GM23338 (cell line): ENCODE results near the gene AFF3. TPM values are rescaled to one million over a fixed set of nuclear protein-coding genes. Genes with fewer than 3 reads are reported as not detected.

Source experiments
- ATAC-seq: fragments of 200-7000 bp; cut with Tn5 transposase; 3 replicates; pipeline ENCODE4 v1.9.1; 2020
- DNase-seq: peaks from one replicate; pipeline ENCODE4 v3.0.0-alpha.2; 2015; ENCODE audit warnings: low spot score
- H2AFZ ChIP-seq: fragments of 200-600 bp; sonication (generic); 2 replicates; pipeline ENCODE4 v1.8.0; 2016; ENCODE audit warnings: antibody characterized with exemption, mild to moderate bottlenecking, moderate library complexity
- H3F3A ChIP-seq: fragments of 200-600 bp; sonication (generic); replicated peaks from 2 replicates; pipeline ENCODE4 v1.8.0; 2017; ENCODE audit warnings: antibody characterized with exemption, mixed run types, low read depth
- H3K27ac ChIP-seq: fragments of 200-600 bp; sonication (generic); 2 replicates; pipeline ENCODE4 v1.6.1; 2016; ENCODE audit warnings: low read depth
- H3K27me3 ChIP-seq: fragments of 200-600 bp; sonication (generic); 2 replicates; pipeline ENCODE4 v1.8.0; 2016; ENCODE audit warnings: mild to moderate bottlenecking, mixed run types, moderate library complexity; ENCODE audit not compliant: insufficient read depth
- H3K36me3 ChIP-seq: fragments of 200-600 bp; sonication (generic); 2 replicates; pipeline ENCODE4 v1.8.0; 2016; ENCODE audit warnings: mild to moderate bottlenecking; ENCODE audit not compliant: insufficient read depth
- H3K4me1 ChIP-seq: fragments of 200-600 bp; sonication (generic); 2 replicates; pipeline ENCODE4 v1.8.0; 2016; ENCODE audit warnings: mild to moderate bottlenecking, moderate library complexity; ENCODE audit not compliant: insufficient read depth
- H3K4me2 ChIP-seq: fragments of 200-600 bp; sonication (generic); 2 replicates; pipeline ENCODE4 v1.7.1; 2017; ENCODE audit warnings: mixed run types
- H3K4me3 ChIP-seq: fragments of 200-600 bp; sonication (generic); 2 replicates; pipeline ENCODE4 v1.6.1; 2016; ENCODE audit warnings: mixed run types
- H3K79me2 ChIP-seq: fragments of 200-600 bp; sonication (generic); replicated peaks from 2 replicates; pipeline ENCODE4 v1.8.0; 2017; ENCODE audit warnings: mild to moderate bottlenecking; ENCODE audit not compliant: insufficient read depth
- H3K9me2 ChIP-seq: fragments of 200-600 bp; sonication (generic); 2 replicates; pipeline ENCODE4 v1.8.0; 2017; ENCODE audit not compliant: insufficient read depth
- H4K20me1 ChIP-seq: fragments of 200-600 bp; sonication (generic); replicated peaks from 2 replicates; pipeline ENCODE4 v1.8.0; 2017; ENCODE audit warnings: mild to moderate bottlenecking; ENCODE audit not compliant: insufficient read depth
- H3K27ac Mint-ChIP-seq: 2 replicates; pipeline ENCODE4 v1.8.0; 2020; ENCODE audit warnings: inconsistent platforms, mild to moderate bottlenecking, moderate library complexity, mixed read lengths
- H3K27me3 Mint-ChIP-seq: 3 replicates; pipeline ENCODE4 v1.8.0; 2022; ENCODE audit warnings: low read depth, mild to moderate bottlenecking, moderate library complexity, mixed read lengths, inconsistent platforms; ENCODE audit not compliant: insufficient read depth, poor library complexity
- H3K36me3 Mint-ChIP-seq: 3 replicates; pipeline ENCODE4 v1.8.0; 2021; ENCODE audit warnings: low read depth, mild to moderate bottlenecking, inconsistent platforms, moderate library complexity, mixed read lengths
- H3K4me1 Mint-ChIP-seq: 3 replicates; pipeline ENCODE4 v1.8.0; 2020; ENCODE audit warnings: mild to moderate bottlenecking, inconsistent platforms, mixed read lengths
- H3K4me3 Mint-ChIP-seq: 3 replicates; pipeline ENCODE4 v1.8.0; 2021; ENCODE audit warnings: moderate library complexity, mild to moderate bottlenecking, inconsistent platforms, mixed read lengths
- H3K9me3 Mint-ChIP-seq: 3 replicates; pipeline ENCODE4 v1.8.0; 2020; ENCODE audit warnings: moderate library complexity, mild to moderate bottlenecking, inconsistent platforms, mixed read lengths
- CREB1 ChIP-seq: fragments of 250-450 bp; sonication (Bioruptor Pico); IDR thresholded peaks from 2 replicates; pipeline ENCODE4 v1.5.0; 2020; ENCODE audit warnings: low read depth, mild to moderate bottlenecking, moderate library complexity
- CTCF ChIP-seq, 2 experiments: fragments of 200-600 bp in 1 of 2; sonication (generic) in 1 of 2; conservative IDR thresholded peaks; 2 replicates each; pipeline versions ENCODE4 v1.5.1 to v1.6.1; 2016 to 2017; ENCODE audit warnings: antibody characterized with exemption in 2 of 2, low read depth in 2 of 2, mild to moderate bottlenecking in 2 of 2, moderate library complexity in 1 of 2
- EZH2 ChIP-seq: fragments of 200-600 bp; sonication (generic); IDR thresholded peaks from one replicate; pipeline ENCODE4 v1.8.0; 2017; ENCODE audit warnings: antibody characterized with exemption, mild to moderate bottlenecking, low read depth; ENCODE audit not compliant: unreplicated experiment
- EZH2phosphoT487 ChIP-seq: fragments of 200-600 bp; sonication (generic); IDR thresholded peaks from one replicate; pipeline ENCODE4 v1.8.1; 2018; ENCODE audit warnings: antibody characterized with exemption; ENCODE audit not compliant: unreplicated experiment
- JUNB ChIP-seq: IDR thresholded peaks from one replicate; pipeline ENCODE4 v1.6.1; 2016; ENCODE audit warnings: antibody characterized with exemption; ENCODE audit not compliant: unreplicated experiment
- NANOG ChIP-seq: IDR thresholded peaks from 2 replicates; pipeline ENCODE4 v1.6.1; 2016; ENCODE audit warnings: antibody characterized with exemption, borderline replicate concordance
- POLR2AphosphoS5 ChIP-seq: IDR thresholded peaks from 2 replicates; pipeline ENCODE4 v1.6.1; 2016; ENCODE audit warnings: antibody characterized with exemption, low read depth
- STAT1 ChIP-seq: IDR thresholded peaks from one replicate; pipeline ENCODE4 v1.6.1; 2016; ENCODE audit warnings: antibody characterized with exemption; ENCODE audit not compliant: unreplicated experiment
- ZNF114 ChIP-seq: fragments of 250-450 bp; sonication (Bioruptor Pico); IDR thresholded peaks from 2 replicates; pipeline ENCODE4 v1.5.0; 2020; ENCODE audit warnings: mild to moderate bottlenecking, moderate library complexity
- ZNF331 ChIP-seq: fragments of 250-450 bp; sonication (Bioruptor Pico); IDR thresholded peaks from 2 replicates; pipeline ENCODE4 v1.5.0; 2020; ENCODE audit warnings: low read depth, mild to moderate bottlenecking, moderate library complexity
- ZNF462 ChIP-seq: fragments of 250-450 bp; sonication (Bioruptor Pico); IDR thresholded peaks from 2 replicates; pipeline ENCODE4 v1.5.0; 2020; ENCODE audit warnings: mild to moderate bottlenecking, moderate library complexity
- polyA plus RNA-seq: library from polyadenylated mRNA; unstranded; fragments of >200 nt; fragmentation: Nextera tagmentation; extraction: Ambion mirVana; gene quantifications from 2 replicates; pipeline ENCODE4 v1.2.1, GENCODE V29; 2016
- total RNA-seq: library from RNA; depleted of rRNA; stranded (reverse); fragments of >200 nt; shearing (Covaris generic); gene quantifications from 2 replicates; pipeline ENCODE4 v1.2.3, GENCODE V29; 2014
- TF ChIP-seq, protein P1 (sequence below): IDR thresholded peaks from one replicate; pipeline ENCODE4 v1.6.1; 2018; ENCODE audit warnings: antibody characterized with exemption; ENCODE audit not compliant: unreplicated experiment
- TF ChIP-seq, protein P2 (sequence below): IDR thresholded peaks from 2 replicates; pipeline ENCODE4 v1.6.1; 2016; ENCODE audit warnings: antibody characterized with exemption

Gene AFF3
- total and polyA plus RNA-seq, 2 experiments from 2014 or later = 0.73 to 1.4 TPM

DNA sequence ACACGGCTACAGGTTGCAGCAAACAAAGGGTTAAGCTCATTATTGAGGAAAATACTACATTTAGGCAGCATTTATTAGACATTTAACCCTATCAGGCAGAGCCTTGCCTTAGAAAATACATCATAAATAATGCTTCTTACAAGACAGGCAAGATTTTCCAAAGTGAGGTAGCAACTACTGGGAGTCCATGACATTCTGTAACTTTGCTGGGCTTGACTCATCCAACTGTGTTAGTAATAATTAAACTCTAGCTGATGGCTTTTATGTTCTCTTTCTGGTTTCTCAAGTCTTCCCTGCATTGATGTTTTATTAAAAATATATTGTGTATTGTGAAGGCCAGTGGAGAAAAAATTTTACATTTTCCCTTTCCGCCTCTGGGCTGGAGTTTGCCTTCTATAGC, 291.3 kb downstream of the AFF3 start:
- no peaks in the 10 kb centered on the region for H3K79me2 ChIP-seq
- no peak overlapping the region for H3K27ac Mint-ChIP-seq
- no peaks in the 10 kb centered on the region for H3K27me3 Mint-ChIP-seq
- H3K9me3 Mint-ChIP-seq = no peaks in the 10 kb centered on the region
- DNase-seq = no peak
- H3K36me3 ChIP-seq = no peaks in the 10 kb centered on the region
- H4K20me1 ChIP-seq = no peaks in the 10 kb centered on the region
- no peaks in the 10 kb centered on the region for H3K9me2 ChIP-seq
- no peaks in the 10 kb centered on the region for H3K4me1 Mint-ChIP-seq
- H3K36me3 Mint-ChIP-seq = no peaks in the 10 kb centered on the region
- no peaks in the 10 kb centered on the region for H3K27me3 ChIP-seq
- ATAC-seq = no peak
- TF ChIP-seq JUNB (no peak), ZNF331 (no peak), ZNF114 (CRISPR knock-in tag) (no peak), EZH2 (no peak), CTCF (conservative IDR thresholded peaks at IDR 0.05; ENCODE audit: low read depth in 2 of 2) (no peak), POLR2AphosphoS5 (no peak), ZNF462 (CRISPR knock-in tag) (no peak), STAT1 (no peak), EZH2phosphoT487 (no peak), NANOG (no peak), CREB1 (CRISPR knock-in tag) (no peak)
- TF ChIP-seq, protein P1, sequence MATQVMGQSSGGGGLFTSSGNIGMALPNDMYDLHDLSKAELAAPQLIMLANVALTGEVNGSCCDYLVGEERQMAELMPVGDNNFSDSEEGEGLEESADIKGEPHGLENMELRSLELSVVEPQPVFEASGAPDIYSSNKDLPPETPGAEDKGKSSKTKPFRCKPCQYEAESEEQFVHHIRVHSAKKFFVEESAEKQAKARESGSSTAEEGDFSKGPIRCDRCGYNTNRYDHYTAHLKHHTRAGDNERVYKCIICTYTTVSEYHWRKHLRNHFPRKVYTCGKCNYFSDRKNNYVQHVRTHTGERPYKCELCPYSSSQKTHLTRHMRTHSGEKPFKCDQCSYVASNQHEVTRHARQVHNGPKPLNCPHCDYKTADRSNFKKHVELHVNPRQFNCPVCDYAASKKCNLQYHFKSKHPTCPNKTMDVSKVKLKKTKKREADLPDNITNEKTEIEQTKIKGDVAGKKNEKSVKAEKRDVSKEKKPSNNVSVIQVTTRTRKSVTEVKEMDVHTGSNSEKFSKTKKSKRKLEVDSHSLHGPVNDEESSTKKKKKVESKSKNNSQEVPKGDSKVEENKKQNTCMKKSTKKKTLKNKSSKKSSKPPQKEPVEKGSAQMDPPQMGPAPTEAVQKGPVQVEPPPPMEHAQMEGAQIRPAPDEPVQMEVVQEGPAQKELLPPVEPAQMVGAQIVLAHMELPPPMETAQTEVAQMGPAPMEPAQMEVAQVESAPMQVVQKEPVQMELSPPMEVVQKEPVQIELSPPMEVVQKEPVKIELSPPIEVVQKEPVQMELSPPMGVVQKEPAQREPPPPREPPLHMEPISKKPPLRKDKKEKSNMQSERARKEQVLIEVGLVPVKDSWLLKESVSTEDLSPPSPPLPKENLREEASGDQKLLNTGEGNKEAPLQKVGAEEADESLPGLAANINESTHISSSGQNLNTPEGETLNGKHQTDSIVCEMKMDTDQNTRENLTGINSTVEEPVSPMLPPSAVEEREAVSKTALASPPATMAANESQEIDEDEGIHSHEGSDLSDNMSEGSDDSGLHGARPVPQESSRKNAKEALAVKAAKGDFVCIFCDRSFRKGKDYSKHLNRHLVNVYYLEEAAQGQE = no peak
- TF ChIP-seq, protein P2, sequence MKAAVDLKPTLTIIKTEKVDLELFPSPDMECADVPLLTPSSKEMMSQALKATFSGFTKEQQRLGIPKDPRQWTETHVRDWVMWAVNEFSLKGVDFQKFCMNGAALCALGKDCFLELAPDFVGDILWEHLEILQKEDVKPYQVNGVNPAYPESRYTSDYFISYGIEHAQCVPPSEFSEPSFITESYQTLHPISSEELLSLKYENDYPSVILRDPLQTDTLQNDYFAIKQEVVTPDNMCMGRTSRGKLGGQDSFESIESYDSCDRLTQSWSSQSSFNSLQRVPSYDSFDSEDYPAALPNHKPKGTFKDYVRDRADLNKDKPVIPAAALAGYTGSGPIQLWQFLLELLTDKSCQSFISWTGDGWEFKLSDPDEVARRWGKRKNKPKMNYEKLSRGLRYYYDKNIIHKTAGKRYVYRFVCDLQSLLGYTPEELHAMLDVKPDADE = no peak
- no peak overlapping the region for H3K4me2 ChIP-seq
- no peaks in the 10 kb centered on the region for H3K4me1 ChIP-seq
- no peaks in the 10 kb centered on the region for H3F3A ChIP-seq
- no peak overlapping the region for H2AFZ ChIP-seq
- H3K27ac ChIP-seq = no peak overlapping the region
- H3K4me3 ChIP-seq = no peak overlapping the region
- H3K4me3 Mint-ChIP-seq = no peak overlapping the region
